GM13976 (cell line): ENCODE data around the gene PGAM5.

ENCODE experiments used
- DNase-seq: peaks from one replicate; pipeline ENCODE4 v3.0.0; 2012; ENCODE audit warnings: low spot score
- CTCF ChIP-seq: IDR thresholded peaks from 2 replicates; pipeline ENCODE4 v1.5.1; 2012; ENCODE audit warnings: borderline replicate concordance, mild to moderate bottlenecking; ENCODE audit not compliant: insufficient read depth; ENCODE audit errors: extremely low read depth, missing control alignments, control extremely low read depth
- in situ Hi-C: fragments of 300-500 bp; cut with MboI; formaldehyde crosslinking; loops from one replicate; pipeline ENCODE4 v1.12.0; 2022; ENCODE audit warnings: low sequenced_read_pairs, mixed read lengths, inconsistent platforms; ENCODE audit not compliant: unreplicated experiment

Gene PGAM5

GRCh38 chr12:132727091-132727794 lies 16.6 kb downstream of the PGAM5 start:
- no peak for DNase-seq
- in situ Hi-C loops = no loop called here
- TF ChIP-seq CTCF = no peak

- in situ Hi-C loops = no loop called here
- DNase-seq = no peak
- TF ChIP-seq CTCF = no peak
These were observed 17.9 kb downstream of the PGAM5 start for GRCh38 chr12:132728502-132728901.

- no peak for TF ChIP-seq CTCF
- DNase-seq = no peak
- in situ Hi-C loops = no loop called here
These were observed 19.1 kb downstream of the PGAM5 start for GRCh38 chr12:132729541-132730320.

- in situ Hi-C loops = no loop called here
- DNase-seq = no peak
- no peak for TF ChIP-seq CTCF
These were observed 19.7 kb downstream of the PGAM5 start for GRCh38 chr12:132730353-132730752.

- DNase-seq = no peak
- in situ Hi-C loops = no loop called here
- TF ChIP-seq CTCF = no peak
These were observed 20.9 kb downstream of the PGAM5 start for GRCh38 chr12:132731574-132731973.

- no peak for TF ChIP-seq CTCF
- in situ Hi-C loops = no loop called here
- no peak for DNase-seq
These were observed 23.6 kb downstream of the PGAM5 start for GRCh38 chr12:132734206-132734605.
